SK-N-SH (cell line): ENCODE data around the gene CPEB2. TPM values are rescaled to one million over a fixed set of nuclear protein-coding genes. Genes with fewer than 3 reads are reported as not detected.

Experiments
- CTCF ChIA-PET: fragments of 300-600, 350-600 bp; formaldehyde crosslinking; extraction: SDS; loops from one replicate; lab custom pipeline; 2021; lab: Yijun Ruan, JAX
- POLR2A ChIA-PET: fragments of 350-600 bp; sonication (Branson Sonifier 250); formaldehyde crosslinking; extraction: SDS; loops from one replicate; lab custom pipeline; 2020; ENCODE audit warnings: antibody characterized with exemption, inconsistent platforms; lab: Yijun Ruan, JAX
- DNase-seq: peaks from one replicate; pipeline ENCODE4 v3.0.0; 2012
- H2AFZ ChIP-seq: fragments of 200-600 bp; sonication (generic); 2 replicates; pipeline ENCODE4 v1.8.1; 2016; ENCODE audit warnings: antibody characterized with exemption, mild to moderate bottlenecking, low read depth
- H3F3A ChIP-seq: fragments of 200-600 bp; sonication (generic); replicated peaks from 2 replicates; pipeline ENCODE3; 2016; ENCODE audit warnings: antibody characterized with exemption, mild to moderate bottlenecking; ENCODE audit not compliant: insufficient read depth
- H3K27ac ChIP-seq, 2 experiments: fragments of 200-500 bp in 1 of 2; fragments of 200-600 bp in 1 of 2; sonication (Bioruptor generic) in 1 of 2; sonication (generic), shearing (Covaris generic) in 1 of 2; 2 replicates each; pipeline versions ENCODE4 v1.5.1 to v1.6.1; 2014 to 2016; ENCODE audit warnings: low read depth in 2 of 2, inconsistent platforms in 1 of 2, low read length in 1 of 2, mild to moderate bottlenecking in 1 of 2, mixed read lengths in 1 of 2
- H3K27me3 ChIP-seq: fragments of 200-600 bp; sonication (generic), shearing (Covaris generic); 2 replicates; pipeline ENCODE4 v1.6.1; 2016; ENCODE audit warnings: mixed run types; ENCODE audit not compliant: insufficient read depth
- H3K36me3 ChIP-seq, 2 experiments: fragments of 200-500 bp in 1 of 2; fragments of 200-600 bp in 1 of 2; sonication (Bioruptor generic) in 1 of 2; sonication (generic) in 1 of 2; replicated peaks in 1 of 2; 2 replicates each; pipeline versions ENCODE3 to v1.5.1; 2014 to 2016; ENCODE audit warnings: low read length in 1 of 2, mild to moderate bottlenecking in 1 of 2; ENCODE audit not compliant: insufficient read depth in 2 of 2, control insufficient read depth in 1 of 2
- H3K4me1 ChIP-seq, 2 experiments: fragments of 200-500 bp in 1 of 2; fragments of 200-600 bp in 1 of 2; sonication (Bioruptor generic) in 1 of 2; sonication (generic), shearing (Covaris generic) in 1 of 2; 2 replicates each; pipeline versions ENCODE4 v1.5.1 to v1.6.1; 2014 to 2016; ENCODE audit warnings: low read depth in 1 of 2, low read length in 1 of 2, mixed run types in 1 of 2; ENCODE audit not compliant: insufficient read depth in 2 of 2, control insufficient read depth in 1 of 2
- H3K4me2 ChIP-seq: fragments of 200-600 bp; sonication (generic), shearing (Covaris generic); 2 replicates; pipeline ENCODE4 v1.6.1; 2017; ENCODE audit warnings: mixed run types
- H3K4me3 ChIP-seq, 2 experiments: fragments of 200-500 bp in 1 of 2; fragments of 200-600 bp in 1 of 2; sonication (Bioruptor generic) in 1 of 2; sonication (generic), shearing (Covaris generic) in 1 of 2; 2 replicates each; pipeline versions ENCODE4 v1.5.1 to v1.8.1; 2014 to 2016; ENCODE audit warnings: low read depth in 2 of 2, inconsistent platforms in 1 of 2, low read length in 1 of 2, mild to moderate bottlenecking in 1 of 2, mixed read lengths in 1 of 2, moderate library complexity in 1 of 2
- H3K79me2 ChIP-seq: fragments of 200-600 bp; sonication (generic); 2 replicates; pipeline ENCODE4 v1.8.1; 2017; ENCODE audit warnings: mild to moderate bottlenecking; ENCODE audit not compliant: insufficient read depth
- H3K9ac ChIP-seq: fragments of 200-600 bp; sonication (generic); 2 replicates; pipeline ENCODE4 v1.6.1; 2017; ENCODE audit warnings: mixed run types
- H3K9me2 ChIP-seq: fragments of 200-600 bp; sonication (generic); 2 replicates; pipeline ENCODE4 v1.6.1; 2017; ENCODE audit warnings: mixed run types
- H3K9me3 ChIP-seq: fragments of 200-600 bp; sonication (generic); 2 replicates; pipeline ENCODE4 v1.6.1; 2017; ENCODE audit warnings: mixed run types, mild to moderate bottlenecking, moderate library complexity
- H4K20me1 ChIP-seq: fragments of 200-600 bp; sonication (generic); 2 replicates; pipeline ENCODE4 v1.6.1; 2017; ENCODE audit warnings: mild to moderate bottlenecking, mixed run types; ENCODE audit not compliant: insufficient read depth
- CTCF ChIP-seq: fragments of 200-600 bp; sonication (generic); IDR thresholded peaks from 2 replicates; pipeline ENCODE4 v1.6.1; 2017; ENCODE audit warnings: antibody characterized with exemption, mild to moderate bottlenecking, moderate library complexity
- EP300 ChIP-seq, 2 experiments: IDR thresholded peaks; 2 replicates each; pipeline versions ENCODE4 v1.4.0 to v1.6.1; 2012; ENCODE audit warnings: borderline replicate concordance in 1 of 2, low read depth in 1 of 2, low read length in 1 of 2
- FOXM1 ChIP-seq: IDR thresholded peaks from 2 replicates; pipeline ENCODE4 v1.4.0; 2012; ENCODE audit warnings: low read depth, mild to moderate bottlenecking
- IRF3 ChIP-seq: fragments of 150-350 bp; IDR thresholded peaks from 2 replicates; pipeline ENCODE4 v1.6.1; 2016; ENCODE audit warnings: mild to moderate bottlenecking, low read depth, low read length
- NRF1 ChIP-seq: IDR thresholded peaks from 2 replicates; pipeline ENCODE4 v1.6.1; 2012; ENCODE audit warnings: low read depth, mild to moderate bottlenecking, low read length
- RCOR1 ChIP-seq: fragments of 150-350 bp; IDR thresholded peaks from 2 replicates; pipeline ENCODE4 v1.6.1; 2017; ENCODE audit warnings: antibody characterized with exemption, low read length
- RXRA ChIP-seq: IDR thresholded peaks from 2 replicates; pipeline ENCODE4 v1.4.0; 2012; ENCODE audit warnings: low read depth, mild to moderate bottlenecking, borderline replicate concordance
- YY1 ChIP-seq: IDR thresholded peaks from 2 replicates; pipeline ENCODE4 v1.4.0; 2012; ENCODE audit warnings: low read depth, mild to moderate bottlenecking
- WGBS: methylation state at CpG from one replicate; pipeline ENCODE4 v1.1.6; 2017; ENCODE audit warnings: low lambda C conversion rate; 5-methylcytosine and 5-hydroxymethylcytosine counted together
- polyA plus RNA-seq, 3 experiments: library from polyadenylated mRNA; depleted of rRNA; stranded (reverse); fragments of >200 nt; gene quantifications; 2 replicates each; pipeline ENCODE4 v1.2.3, GENCODE V29; 2012
- TF ChIP-seq, protein P1 (sequence below): IDR thresholded peaks from 2 replicates; pipeline ENCODE4 v1.4.0; 2012; ENCODE audit warnings: low read depth
- TF ChIP-seq, protein P2 (sequence below): IDR thresholded peaks from 2 replicates; pipeline ENCODE4 v1.6.1; 2012; ENCODE audit warnings: mild to moderate bottlenecking, low read depth, low read length, moderate library complexity
- TF ChIP-seq, protein P3 (sequence below): IDR thresholded peaks from 2 replicates; pipeline ENCODE4 v1.4.0; 2012; ENCODE audit warnings: low read depth, borderline replicate concordance

The CPEB2 gene
- polyA plus RNA-seq, 1 of the 3 experiments (the other 2 are of a cell fraction), result 2.1 TPM

DNA sequence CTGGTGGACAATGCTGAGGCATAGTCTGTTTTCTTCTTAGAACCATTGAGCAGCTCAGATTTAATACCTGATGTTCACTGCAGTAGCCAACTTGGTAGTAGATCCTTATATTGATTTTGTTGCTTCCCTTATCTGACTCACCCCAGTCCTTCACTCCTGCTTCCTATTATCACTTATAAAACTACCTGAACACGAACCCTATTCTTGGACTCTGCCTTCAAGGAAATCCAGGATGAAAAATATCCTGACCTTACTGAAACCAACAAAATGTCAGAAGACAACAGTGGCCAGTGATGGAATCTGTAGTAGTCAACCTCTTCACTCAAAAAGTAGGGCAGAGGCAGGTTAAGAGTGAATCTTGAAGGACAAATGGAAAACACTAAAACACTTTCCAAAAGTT, 98.1 kb downstream of the CPEB2 start:
- CTCF ChIA-PET, result no interaction called here
- DNase-seq, result no peak
- no peak for TF ChIP-seq FOXM1
- TF ChIP-seq, protein P1, sequence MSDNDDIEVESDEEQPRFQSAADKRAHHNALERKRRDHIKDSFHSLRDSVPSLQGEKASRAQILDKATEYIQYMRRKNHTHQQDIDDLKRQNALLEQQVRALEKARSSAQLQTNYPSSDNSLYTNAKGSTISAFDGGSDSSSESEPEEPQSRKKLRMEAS, result no peak
- TF ChIP-seq YY1, result no peak
- no peak for TF ChIP-seq EP300 (IDR thresholded peaks at IDR 0.05; ENCODE audit: borderline replicate concordance in 1 of 2, low read depth in 1 of 2, low read length in 1 of 2)
- Histone ChIP-seq H3K4me3 (no peak overlapping the region), H3K9ac (no peak overlapping the region), H3K4me1 (no peaks in the 10 kb centered on the region), H3K9me2 (no peaks in the 10 kb centered on the region), H3K79me2 (no peaks in the 10 kb centered on the region), H3F3A (no peaks in the 10 kb centered on the region), H3K36me3 (no peaks in the 10 kb centered on the region), H4K20me1 (no peaks in the 10 kb centered on the region), H3K4me2 (no peak overlapping the region), H3K27ac (no peak overlapping the region), H3K27me3 (no peaks in the 10 kb centered on the region), H3K9me3 (no peaks in the 10 kb centered on the region), H2AFZ (no peak overlapping the region)
- 21% methylated on average over 1 of the region's 1 CpG for WGBS
- POLR2A ChIA-PET, result no interaction called here

- H3K9me2 ChIP-seq, result no peaks in the 10 kb centered on the region
- H3K36me3 ChIP-seq, result no peaks in the 10 kb centered on the region
- no peak for TF ChIP-seq RCOR1
- TF ChIP-seq, protein P2, sequence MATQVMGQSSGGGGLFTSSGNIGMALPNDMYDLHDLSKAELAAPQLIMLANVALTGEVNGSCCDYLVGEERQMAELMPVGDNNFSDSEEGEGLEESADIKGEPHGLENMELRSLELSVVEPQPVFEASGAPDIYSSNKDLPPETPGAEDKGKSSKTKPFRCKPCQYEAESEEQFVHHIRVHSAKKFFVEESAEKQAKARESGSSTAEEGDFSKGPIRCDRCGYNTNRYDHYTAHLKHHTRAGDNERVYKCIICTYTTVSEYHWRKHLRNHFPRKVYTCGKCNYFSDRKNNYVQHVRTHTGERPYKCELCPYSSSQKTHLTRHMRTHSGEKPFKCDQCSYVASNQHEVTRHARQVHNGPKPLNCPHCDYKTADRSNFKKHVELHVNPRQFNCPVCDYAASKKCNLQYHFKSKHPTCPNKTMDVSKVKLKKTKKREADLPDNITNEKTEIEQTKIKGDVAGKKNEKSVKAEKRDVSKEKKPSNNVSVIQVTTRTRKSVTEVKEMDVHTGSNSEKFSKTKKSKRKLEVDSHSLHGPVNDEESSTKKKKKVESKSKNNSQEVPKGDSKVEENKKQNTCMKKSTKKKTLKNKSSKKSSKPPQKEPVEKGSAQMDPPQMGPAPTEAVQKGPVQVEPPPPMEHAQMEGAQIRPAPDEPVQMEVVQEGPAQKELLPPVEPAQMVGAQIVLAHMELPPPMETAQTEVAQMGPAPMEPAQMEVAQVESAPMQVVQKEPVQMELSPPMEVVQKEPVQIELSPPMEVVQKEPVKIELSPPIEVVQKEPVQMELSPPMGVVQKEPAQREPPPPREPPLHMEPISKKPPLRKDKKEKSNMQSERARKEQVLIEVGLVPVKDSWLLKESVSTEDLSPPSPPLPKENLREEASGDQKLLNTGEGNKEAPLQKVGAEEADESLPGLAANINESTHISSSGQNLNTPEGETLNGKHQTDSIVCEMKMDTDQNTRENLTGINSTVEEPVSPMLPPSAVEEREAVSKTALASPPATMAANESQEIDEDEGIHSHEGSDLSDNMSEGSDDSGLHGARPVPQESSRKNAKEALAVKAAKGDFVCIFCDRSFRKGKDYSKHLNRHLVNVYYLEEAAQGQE, result no peak
- no peak for TF ChIP-seq RXRA
- TF ChIP-seq, protein P3, sequence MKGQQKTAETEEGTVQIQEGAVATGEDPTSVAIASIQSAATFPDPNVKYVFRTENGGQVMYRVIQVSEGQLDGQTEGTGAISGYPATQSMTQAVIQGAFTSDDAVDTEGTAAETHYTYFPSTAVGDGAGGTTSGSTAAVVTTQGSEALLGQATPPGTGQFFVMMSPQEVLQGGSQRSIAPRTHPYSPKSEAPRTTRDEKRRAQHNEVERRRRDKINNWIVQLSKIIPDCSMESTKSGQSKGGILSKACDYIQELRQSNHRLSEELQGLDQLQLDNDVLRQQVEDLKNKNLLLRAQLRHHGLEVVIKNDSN, result no peak
- TF ChIP-seq NRF1, result no peak
- TF ChIP-seq FOXM1, result no peak
- TF ChIP-seq EP300 (IDR thresholded peaks at IDR 0.05; ENCODE audit: borderline replicate concordance in 1 of 2, low read depth in 1 of 2, low read length in 1 of 2), result no peak
- TF ChIP-seq CTCF, result no peak
- TF ChIP-seq IRF3, result no peak
- no peak overlapping the region for H3K9ac ChIP-seq
- no peaks in the 10 kb centered on the region for H3K9me3 ChIP-seq
- ChIA-PET CTCF (no interaction called here), POLR2A (no interaction called here)
- no peak overlapping the region for H3K27ac ChIP-seq
- DNase-seq, result no peak
- H2AFZ ChIP-seq, result no peak overlapping the region
- no peak overlapping the region for H3K4me3 ChIP-seq
- no peaks in the 10 kb centered on the region for H4K20me1 ChIP-seq
- H3K27me3 ChIP-seq, result no peaks in the 10 kb centered on the region
- H3K79me2 ChIP-seq, result no peaks in the 10 kb centered on the region
- WGBS, result 32% methylated on average over 7 of the region's 7 CpGs
- H3K4me2 ChIP-seq, result no peak overlapping the region
- H3F3A ChIP-seq, result no peaks in the 10 kb centered on the region
- H3K4me1 ChIP-seq, result no peaks in the 10 kb centered on the region
These were observed 98.9 kb downstream of the CPEB2 start for GRCh38 chr4:15100994-15101695.
